ENCODE results near the gene SLC2A9. TPM values are rescaled to one million over a fixed set of nuclear protein-coding genes. Genes with fewer than 3 reads are reported as not detected.

The SLC2A9 gene
- total and polyA plus RNA-seq, 2 of the 13 experiments (the other 11 are each of a cell fraction or from before 2014, with no cell fraction given), result 36.2 to 42.3 TPM

- TF ChIP-seq MEIS1 (CRISPR knock-in tag; IDR thresholded peaks at IDR 0.05; ENCODE audit: borderline replicate concordance) (no peak), ZNF460 (CRISPR knock-in tag; IDR thresholded peaks at IDR 0.05; ENCODE audit: borderline replicate concordance) (no peak), BCL6 (CRISPR knock-in tag; IDR thresholded peaks at IDR 0.05) (no peak), MYNN (CRISPR knock-in tag; IDR thresholded peaks at IDR 0.05; ENCODE audit: low read depth) (no peak), GABPA (IDR thresholded peaks at IDR 0.05; ENCODE audit: low read depth, low read length) (no peak), GABPA (CRISPR knock-in tag; IDR thresholded peaks at IDR 0.05; ENCODE audit: low read depth) (no peak), ZNF558 (CRISPR knock-in tag; IDR thresholded peaks at IDR 0.05; ENCODE audit: borderline replicate concordance) (no peak), ZNF12 (CRISPR knock-in tag; IDR thresholded peaks at IDR 0.05) (no peak), EZH2 (conservative IDR thresholded peaks at IDR 0.05; ENCODE audit: low read depth, low read length) (no peak), TEAD3 (CRISPR knock-in tag; optimal IDR thresholded peaks at IDR 0.05; ENCODE audit: borderline replicate concordance) (peak; percentile 51), ZNF816 (CRISPR knock-in tag; IDR thresholded peaks at IDR 0.05; ENCODE audit: borderline replicate concordance) (no peak), NRL (CRISPR knock-in tag; IDR thresholded peaks at IDR 0.05; ENCODE audit: borderline replicate concordance) (no peak), ZNF232 (CRISPR knock-in tag; IDR thresholded peaks at IDR 0.05; ENCODE audit: borderline replicate concordance) (no peak), FOXA3 (CRISPR knock-in tag; IDR thresholded peaks at IDR 0.05) (0 out of 2 replicates have a peak, but pooled peaks have one; percentile 30), CHCHD3 (CRISPR knock-in tag; IDR thresholded peaks at IDR 0.05) (no peak), ZNF616 (CRISPR knock-in tag; IDR thresholded peaks at IDR 0.05; ENCODE audit: low read depth) (no peak), STAT5B (CRISPR knock-in tag; IDR thresholded peaks at IDR 0.05) (no peak), U2AF1 (optimal IDR thresholded peaks at IDR 0.05; ENCODE audit: low read depth, low read length) (no peak)
- TF ChIP-seq, protein P1, sequence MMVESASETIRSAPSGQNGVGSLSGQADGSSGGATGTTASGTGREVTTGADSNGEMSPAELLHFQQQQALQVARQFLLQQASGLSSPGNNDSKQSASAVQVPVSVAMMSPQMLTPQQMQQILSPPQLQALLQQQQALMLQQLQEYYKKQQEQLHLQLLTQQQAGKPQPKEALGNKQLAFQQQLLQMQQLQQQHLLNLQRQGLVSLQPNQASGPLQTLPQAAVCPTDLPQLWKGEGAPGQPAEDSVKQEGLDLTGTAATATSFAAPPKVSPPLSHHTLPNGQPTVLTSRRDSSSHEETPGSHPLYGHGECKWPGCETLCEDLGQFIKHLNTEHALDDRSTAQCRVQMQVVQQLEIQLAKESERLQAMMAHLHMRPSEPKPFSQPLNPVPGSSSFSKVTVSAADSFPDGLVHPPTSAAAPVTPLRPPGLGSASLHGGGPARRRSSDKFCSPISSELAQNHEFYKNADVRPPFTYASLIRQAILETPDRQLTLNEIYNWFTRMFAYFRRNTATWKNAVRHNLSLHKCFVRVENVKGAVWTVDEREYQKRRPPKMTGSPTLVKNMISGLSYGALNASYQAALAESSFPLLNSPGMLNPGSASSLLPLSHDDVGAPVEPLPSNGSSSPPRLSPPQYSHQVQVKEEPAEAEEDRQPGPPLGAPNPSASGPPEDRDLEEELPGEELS (CRISPR knock-in tag; IDR thresholded peaks at IDR 0.05), result no peak
- TF ChIP-seq, protein P2, sequence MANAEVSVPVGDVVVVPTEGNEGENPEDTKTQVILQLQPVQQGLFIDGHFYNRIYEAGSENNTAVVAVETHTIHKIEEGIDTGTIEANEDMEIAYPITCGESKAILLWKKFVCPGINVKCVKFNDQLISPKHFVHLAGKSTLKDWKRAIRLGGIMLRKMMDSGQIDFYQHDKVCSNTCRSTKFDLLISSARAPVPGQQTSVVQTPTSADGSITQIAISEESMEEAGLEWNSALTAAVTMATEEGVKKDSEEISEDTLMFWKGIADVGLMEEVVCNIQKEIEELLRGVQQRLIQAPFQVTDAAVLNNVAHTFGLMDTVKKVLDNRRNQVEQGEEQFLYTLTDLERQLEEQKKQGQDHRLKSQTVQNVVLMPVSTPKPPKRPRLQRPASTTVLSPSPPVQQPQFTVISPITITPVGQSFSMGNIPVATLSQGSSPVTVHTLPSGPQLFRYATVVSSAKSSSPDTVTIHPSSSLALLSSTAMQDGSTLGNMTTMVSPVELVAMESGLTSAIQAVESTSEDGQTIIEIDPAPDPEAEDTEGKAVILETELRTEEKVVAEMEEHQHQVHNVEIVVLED (CRISPR knock-in tag; IDR thresholded peaks at IDR 0.05; ENCODE audit: borderline replicate concordance), result peak; percentile 34; the same call in 1 of the 2 replicates
- TF ChIP-seq, protein P3, sequence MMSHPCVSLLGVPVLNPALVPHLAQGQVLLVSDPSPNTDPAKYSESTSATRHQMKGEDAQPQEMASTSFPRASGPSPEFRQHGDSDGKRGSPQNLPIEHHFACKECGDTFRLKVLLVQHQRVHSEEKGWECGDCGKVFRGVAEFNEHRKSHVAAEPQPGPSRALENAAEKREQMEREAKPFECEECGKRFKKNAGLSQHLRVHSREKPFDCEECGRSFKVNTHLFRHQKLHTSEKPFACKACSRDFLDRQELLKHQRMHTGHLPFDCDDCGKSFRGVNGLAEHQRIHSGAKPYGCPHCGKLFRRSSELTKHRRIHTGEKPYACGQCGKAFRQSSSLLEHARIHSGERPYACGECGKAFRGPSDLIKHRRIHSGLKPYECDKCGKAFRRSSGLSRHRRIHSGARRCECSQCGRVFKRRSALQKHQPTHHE (CRISPR knock-in tag; IDR thresholded peaks at IDR 0.05; ENCODE audit: borderline replicate concordance), result no peak
- TF ChIP-seq, protein P4, sequence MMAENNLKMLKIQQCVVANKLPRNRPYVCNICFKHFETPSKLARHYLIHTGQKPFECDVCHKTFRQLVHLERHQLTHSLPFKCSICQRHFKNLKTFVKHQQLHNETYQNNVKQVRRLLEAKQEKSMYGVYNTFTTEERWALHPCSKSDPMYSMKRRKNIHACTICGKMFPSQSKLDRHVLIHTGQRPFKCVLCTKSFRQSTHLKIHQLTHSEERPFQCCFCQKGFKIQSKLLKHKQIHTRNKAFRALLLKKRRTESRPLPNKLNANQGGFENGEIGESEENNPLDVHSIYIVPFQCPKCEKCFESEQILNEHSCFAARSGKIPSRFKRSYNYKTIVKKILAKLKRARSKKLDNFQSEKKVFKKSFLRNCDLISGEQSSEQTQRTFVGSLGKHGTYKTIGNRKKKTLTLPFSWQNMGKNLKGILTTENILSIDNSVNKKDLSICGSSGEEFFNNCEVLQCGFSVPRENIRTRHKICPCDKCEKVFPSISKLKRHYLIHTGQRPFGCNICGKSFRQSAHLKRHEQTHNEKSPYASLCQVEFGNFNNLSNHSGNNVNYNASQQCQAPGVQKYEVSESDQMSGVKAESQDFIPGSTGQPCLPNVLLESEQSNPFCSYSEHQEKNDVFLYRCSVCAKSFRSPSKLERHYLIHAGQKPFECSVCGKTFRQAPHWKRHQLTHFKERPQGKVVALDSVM (CRISPR knock-in tag; IDR thresholded peaks at IDR 0.05), result no peak
These were observed 42.4 kb upstream of the SLC2A9 start (continued) for GRCh38 chr4:10063544-10064300.

Measured in HepG2 (cell line).